Measurements from ENCODE around the gene MAP1LC3B2. TPM values are rescaled to one million over a fixed set of nuclear protein-coding genes. Genes with fewer than 3 reads are reported as not detected.

The MAP1LC3B2 gene
- 0.18 and 0.19 TPM in 2 replicates for total RNA-seq

DNA sequence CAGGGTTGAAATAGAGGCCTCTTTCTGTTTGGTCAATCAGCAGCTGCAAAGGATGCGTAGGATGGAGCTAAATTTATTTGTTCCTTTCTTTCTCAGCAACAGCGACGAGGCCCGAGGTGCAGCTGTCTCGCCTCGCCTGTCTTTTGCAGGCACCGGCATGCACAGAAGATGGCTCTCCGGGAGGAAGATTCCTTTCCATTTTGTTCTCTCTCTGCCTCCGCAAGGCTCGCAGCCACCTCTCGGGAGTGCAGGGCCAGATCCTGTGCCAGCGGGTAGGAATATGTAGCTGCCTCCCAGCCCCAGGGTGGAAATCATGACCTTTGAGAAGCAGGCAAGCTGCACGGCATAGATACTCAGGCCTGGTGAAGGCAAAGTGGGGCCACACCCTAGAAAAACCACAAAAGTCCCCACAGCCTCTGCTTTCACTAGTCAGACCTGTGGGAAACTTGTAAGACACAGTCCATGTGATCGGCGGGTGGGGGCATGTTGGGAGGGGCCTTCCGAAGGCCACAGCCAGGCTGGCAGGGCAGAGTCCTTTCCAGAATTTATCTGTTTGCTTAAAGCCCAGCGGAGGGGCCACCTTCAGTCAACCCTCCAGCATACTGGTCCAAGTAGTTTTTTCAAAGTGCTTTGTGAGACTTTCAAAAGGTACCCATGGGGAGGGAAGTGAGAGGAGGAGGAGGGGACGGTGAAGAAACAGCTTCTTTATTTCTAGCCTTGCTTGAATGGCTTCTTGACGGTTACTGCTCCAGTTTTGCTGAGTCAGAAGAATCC, at the start of gene MAP1LC3B2:
TSS of gene MAP1LC3B2 (plus strand) at position 220 of the 774 bp plus-strand sequence. CDS start 16,562 bp downstream, outside the sequence.

Other genes with a start within 250 kb of the MAP1LC3B2 start
- 18.6 and 22.7 TPM in 2 replicates for gene SPRING1, start 178.7 kb downstream of the MAP1LC3B2 start, total RNA-seq
- 1.4 and 1.6 TPM in 2 replicates for gene RNFT2, start 178.9 kb downstream of the MAP1LC3B2 start, total RNA-seq